Stimulated activated CD8-positive, alpha-beta memory T cell treated with anti-CD3 and anti-CD28 coated beads, Interleukin-15, amount 100 ng/mL, for 48 hours (primary cell): ENCODE measurements around the gene ENTHD1.
"Not testable (repeated sequence)": the region's sequence is repeated elsewhere in the genome, so short reads cannot be mapped to it uniquely, and the experiment has no call there.

Experiments
- DNase-seq, 2 donors: peaks; one replicate each; pipeline ENCODE4 v3.0.0-alpha.2; 2020; ENCODE audit warnings: low read depth in 2 of 2

Gene ENTHD1

GRCh38 chr22:39924286-39924685 lies 30.7 kb upstream of the ENTHD1 start:
- DNase-seq: no peak

DNA sequence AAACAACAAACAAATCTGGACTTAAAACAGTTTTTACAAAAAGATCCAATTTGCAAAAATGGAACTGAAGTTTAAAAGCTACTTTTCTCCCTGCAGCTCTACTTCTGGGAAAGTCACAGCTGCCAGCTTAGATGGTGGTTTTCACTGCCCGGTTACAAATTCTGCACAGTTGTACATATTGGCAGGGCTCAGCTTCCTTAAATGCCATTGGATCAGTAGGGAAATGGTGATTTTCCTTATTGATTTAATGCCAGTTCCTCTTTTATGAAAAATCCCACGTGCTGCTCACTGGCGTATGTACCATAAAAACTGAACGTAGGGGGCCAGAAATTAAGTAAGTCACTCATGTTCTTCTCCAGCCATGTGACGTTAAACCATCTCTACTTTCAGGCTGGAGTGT lies 30.1 kb upstream of the ENTHD1 start:
- no peak for DNase-seq

GRCh38 chr22:39920134-39920743 lies 26.7 kb upstream of the ENTHD1 start:
- peak; percentile 62 to 72 for DNase-seq

DNA sequence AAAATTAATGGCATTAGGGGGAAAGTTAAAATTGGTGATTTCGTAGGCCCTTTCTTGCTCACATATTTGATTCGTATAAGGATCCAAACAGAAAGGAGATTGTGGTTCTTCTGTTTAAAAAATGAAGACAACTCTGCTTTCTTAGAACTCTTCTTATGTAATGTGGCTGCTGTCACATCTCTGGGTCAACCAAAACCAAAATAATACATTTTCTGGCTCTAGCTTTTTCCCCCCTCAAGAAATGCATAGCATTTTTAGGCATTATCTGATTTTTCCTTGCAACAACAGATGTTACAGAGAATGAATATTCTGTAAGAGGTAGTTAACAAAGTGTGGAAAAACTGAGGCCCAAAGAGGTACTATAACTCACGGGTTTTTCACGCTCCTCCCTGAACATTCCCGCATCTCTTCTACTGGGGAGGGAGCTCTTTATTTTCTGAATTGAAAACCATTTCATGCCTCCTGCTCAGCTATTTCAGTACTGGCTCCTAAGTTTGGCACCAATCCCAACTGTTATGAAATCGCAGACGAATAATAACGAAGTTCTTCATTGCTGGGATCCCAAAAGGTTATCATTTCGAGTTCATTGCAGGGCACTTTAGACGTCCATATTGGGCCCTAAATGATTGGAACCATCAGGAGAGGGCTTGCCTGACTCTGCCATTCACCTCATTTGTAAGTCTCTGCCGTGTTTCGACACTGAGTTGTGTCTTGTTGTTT lies 24.4 kb upstream of the ENTHD1 start:
- DNase-seq: no peak

DNA sequence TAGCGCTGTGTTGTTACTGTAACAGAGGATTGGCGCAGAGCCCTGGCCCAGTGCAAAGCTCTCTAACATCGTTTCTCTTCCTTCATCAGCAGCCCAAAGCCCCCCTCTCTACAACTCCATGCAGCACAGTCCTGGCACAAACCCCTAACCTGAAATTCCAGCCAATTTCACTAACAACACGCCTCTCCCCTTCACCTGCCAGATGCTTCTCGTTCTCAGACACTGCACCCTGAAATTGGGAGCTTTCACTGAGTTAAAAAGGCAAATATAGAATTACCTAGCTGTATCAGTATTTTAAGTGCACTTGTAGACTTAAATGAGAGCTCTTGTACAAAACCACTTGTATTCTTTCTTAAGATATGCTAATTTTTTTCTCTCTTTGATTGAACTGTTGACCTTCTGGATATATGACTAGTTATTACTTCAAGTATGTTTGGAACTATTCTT lies 23.7 kb upstream of the ENTHD1 start:
- no peak for DNase-seq

DNA sequence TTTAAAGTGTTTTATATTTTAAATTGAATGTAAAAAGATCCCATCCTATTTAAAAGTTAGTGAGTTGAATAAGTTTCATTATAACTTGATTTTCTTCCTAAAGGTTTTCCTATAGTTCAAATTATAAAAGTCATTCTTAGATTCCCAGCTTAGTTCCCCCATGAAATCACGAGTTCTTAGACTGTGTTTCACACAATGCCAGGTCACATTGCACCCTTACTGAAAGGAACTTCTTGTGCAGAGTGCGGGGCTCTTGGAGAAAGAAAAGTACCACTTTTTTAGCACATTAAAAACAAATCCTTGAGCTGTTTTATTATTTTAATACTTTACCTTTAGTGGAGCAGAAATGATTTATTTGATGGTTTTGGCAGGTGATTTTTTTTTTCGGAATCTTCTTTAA lies 22.9 kb upstream of the ENTHD1 start:
- no peak for DNase-seq

GRCh38 chr22:39915295-39915726 lies 21.8 kb upstream of the ENTHD1 start:
- no peak for DNase-seq

DNA sequence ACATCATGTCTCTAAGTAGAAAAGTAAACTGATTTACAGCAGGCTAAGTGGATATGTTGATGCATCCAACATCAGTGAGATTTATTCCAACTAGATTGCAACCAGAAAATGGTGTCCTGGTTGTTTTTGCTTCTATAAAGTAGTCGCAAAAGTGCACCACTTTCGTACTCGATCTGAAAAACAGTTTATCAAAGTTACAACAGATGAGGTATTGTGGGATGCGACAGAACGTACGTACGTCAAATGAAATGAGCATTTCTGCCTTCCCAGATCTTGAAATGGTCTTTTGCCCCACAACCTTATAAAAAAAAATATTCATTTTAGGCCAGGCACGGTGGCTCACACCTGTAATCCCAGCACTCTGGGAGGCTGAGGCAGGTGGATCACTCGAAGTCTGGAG lies 21.0 kb upstream of the ENTHD1 start:
- no peak for DNase-seq

- DNase-seq: no peak
Observed at GRCh38 chr22:39913886-39914285, 20.3 kb upstream of the ENTHD1 start.

- DNase-seq: no peak
Observed at GRCh38 chr22:39913321-39913720, 19.8 kb upstream of the ENTHD1 start.

GRCh38 chr22:39910876-39911613 lies 17.5 kb upstream of the ENTHD1 start:
- no peak for DNase-seq

- DNase-seq: no peak
Observed at GRCh38 chr22:39908737-39909136, 15.2 kb upstream of the ENTHD1 start.

DNA sequence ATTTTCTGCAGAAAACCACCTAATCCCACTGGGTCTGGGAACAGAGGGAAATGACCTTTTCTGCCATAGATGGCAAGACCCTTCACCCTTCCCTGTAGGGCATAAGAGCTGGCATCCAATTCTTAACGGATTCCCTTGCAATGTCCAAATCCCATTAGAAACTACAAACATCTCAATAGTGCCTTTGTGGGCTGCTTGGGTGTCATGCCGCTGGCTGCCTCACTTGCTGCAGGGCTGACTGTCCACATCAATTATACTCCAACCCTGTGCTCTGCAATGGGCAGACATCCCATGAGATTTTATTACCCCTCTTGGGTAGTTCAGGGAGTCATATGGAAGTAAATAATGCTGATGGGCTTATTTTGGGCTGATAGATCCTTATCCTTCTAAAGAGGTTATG lies 14.6 kb upstream of the ENTHD1 start:
- no peak for DNase-seq

DNA sequence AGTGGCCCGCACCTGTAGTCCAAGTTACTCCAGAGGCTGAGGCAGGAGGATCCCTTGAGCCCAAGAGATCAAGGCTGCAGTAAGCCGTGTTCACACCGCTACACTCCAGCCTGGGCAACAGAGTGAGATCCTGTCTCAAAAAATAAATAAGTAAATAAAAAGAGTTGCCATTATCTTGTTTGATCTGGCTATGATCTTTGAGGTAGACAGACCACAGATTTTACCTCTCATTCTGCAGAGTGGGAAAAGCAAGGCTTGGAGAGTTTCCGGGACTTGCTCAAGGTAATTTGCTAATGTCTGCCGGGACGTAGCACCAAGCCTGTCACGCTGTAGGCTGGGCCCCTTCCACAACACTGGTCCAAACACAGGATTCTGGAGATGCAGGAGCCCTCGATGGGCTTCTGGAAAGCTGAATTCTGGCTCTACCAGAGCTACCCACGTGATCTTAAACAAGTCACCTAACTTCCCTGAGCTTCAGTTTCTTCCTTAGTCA lies 14.1 kb upstream of the ENTHD1 start:
- no peak for DNase-seq

DNA sequence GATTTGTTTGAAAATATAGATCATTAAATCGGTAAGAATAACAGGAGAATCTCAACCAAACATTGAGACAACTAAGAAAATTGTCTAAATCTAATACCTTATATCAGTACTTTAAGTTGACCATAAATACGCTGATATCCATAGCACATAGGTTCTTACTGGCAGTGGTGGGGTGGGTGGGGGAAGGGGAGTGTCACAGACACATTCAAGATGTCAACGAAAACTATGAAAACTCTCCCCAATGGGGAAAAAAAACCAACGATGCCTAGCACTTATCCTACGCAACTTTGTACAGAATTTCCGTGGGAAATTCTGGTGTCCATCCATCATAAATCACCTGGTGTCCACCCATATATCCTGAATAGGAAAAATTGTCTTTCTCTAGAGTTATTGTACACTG lies 13.5 kb upstream of the ENTHD1 start:
- DNase-seq: no peak

DNA sequence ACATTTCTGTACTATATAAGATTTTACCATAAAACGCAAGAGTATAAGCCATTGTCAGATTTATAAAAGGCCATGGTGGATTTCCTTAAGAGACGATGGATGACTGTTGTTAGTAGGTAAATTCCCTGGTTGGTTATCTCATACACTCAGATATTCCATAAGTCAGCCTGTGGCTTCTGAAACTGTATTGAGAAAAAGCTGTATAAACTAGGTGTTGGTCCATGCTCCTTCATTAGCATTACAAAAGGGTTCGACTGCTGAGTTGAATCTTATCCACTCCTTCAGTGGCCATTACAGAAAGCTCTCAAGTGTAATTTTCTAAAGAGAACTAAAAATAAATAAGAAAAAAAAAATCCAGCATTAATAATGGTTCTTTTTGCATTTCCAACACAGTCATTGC lies 12.6 kb upstream of the ENTHD1 start:
- DNase-seq: no peak

DNA sequence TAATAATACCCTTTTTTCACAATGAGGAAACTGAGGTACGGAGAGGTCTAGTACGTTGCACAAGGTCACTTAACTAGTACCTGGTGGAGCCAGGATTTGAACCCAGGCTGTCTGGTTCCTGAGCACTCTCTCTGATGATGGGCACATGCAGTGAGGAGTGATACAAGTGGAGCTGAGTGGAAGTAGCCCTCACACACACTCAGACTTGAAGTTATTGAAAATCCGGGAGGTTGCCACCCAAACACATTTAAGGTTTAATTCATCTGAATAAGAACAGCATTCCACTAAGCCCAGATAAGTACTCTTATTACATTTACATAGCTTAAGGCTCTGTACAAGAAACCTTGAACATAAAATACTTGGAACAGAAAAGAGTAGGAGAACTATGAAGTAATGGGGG lies 12.1 kb upstream of the ENTHD1 start:
- DNase-seq: no peak

DNA sequence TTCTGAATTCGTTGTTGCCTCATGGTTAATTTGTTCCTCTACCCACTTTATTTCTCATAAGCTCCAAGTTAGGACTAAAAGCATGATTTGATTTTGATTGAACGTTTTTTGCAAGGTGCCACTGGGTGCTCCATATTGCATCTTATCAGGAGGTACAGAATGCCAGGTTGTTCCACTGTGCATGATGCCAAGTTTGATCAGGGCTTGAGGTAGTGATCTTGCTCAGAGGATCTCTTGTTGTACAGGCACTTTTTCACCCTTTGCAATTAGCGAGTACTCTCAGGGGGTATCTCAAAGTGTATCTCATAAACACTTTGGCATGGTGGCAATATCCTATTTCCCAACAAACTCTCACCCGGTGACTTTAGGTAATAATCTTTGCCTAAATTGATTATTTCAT lies 11.3 kb upstream of the ENTHD1 start:
- no peak for DNase-seq

GRCh38 chr22:39904024-39904423 lies 10.5 kb upstream of the ENTHD1 start:
- DNase-seq: not testable (repeated sequence)

DNA sequence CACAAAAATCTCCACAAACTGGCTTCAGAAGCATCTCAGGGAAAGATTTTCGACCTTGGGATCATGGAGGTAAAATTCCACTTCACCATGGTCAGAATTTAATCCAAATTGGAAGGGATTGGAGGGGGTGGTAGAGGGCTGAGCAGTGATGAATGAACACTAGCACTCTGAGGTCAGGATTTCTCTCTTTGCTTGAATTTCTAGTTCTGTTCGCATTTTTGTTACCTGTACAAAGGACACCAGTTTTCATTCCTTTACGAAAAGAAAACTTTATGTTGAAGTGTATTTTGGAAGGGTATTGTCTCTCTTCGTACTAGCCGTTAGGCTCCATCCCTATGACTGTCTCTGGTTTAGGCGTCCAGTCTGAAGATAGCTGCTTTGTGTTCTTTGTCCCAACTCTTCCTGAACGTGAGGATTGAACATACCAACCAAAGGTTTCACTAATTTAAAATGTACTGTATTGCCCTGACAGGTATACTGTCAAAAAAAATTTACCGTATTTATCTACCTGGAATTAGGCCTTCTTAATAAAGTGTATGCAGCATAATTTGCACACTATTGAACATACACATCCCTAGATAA lies 8.1 kb upstream of the ENTHD1 start:
- DNase-seq: no peak

DNA sequence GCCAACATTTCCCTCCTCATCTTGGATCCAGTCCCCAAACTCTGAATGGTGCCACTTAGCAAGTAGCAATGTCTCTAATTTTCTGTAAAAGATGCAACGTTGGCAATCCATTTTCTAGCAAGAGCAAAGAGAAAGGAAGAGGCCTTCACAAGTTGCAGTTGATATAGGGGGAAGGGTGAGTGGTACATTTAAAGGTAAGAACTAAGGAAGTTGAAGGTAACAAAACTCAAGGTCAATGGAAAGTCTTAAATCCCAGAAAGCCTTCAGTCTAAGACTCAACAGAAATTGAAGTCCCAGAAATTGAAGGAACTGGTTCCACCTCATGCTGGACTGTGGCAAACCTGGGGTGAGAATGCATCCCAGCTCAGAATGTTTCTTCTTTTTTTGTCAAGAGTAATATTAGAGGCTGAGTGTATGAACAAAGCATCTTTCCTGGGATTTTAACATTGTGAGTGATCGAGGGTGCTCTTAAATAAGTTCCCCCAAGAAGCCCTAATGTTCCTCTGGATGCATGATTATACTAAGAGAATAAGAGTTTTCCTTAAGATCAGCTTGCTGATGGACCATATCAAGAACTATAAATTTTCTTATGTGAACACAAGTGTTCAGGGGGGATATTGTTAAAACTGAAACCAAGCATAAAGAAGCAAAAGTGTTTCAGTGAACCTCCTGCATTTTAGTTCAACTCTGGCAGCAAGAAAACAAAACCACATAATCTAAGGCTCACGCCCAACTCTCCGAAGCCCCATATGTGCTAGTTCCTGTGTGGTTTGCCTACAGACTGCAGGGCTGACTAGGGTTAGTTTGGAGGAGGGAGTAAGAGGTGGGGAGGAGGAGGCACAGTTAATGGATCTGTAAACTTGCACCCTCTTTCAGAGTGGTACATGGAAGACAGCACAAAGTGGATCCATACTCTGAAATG lies 7.0 kb upstream of the ENTHD1 start, which contains the start of gene GRAP2:
Gene GRAP2, plus strand, starts transcription at position 779 of the 922 bp plus-strand sequence. CDS start 46,023 bp downstream, outside the sequence.
- no peak for DNase-seq
